GM19468 (cell line): ENCODE measurements around the gene MYO1A.

ENCODE experiments used
- ATAC-seq: cut with Tn5 transposase; IDR thresholded peaks from one replicate; pipeline ENCODE4 v1.9.1; 2021; ENCODE audit warnings: mild to moderate bottlenecking, moderate library complexity, moderate number of reproducible peaks; ENCODE audit not compliant: unreplicated experiment; ENCODE audit errors: extremely low read depth

Gene MYO1A

DNA sequence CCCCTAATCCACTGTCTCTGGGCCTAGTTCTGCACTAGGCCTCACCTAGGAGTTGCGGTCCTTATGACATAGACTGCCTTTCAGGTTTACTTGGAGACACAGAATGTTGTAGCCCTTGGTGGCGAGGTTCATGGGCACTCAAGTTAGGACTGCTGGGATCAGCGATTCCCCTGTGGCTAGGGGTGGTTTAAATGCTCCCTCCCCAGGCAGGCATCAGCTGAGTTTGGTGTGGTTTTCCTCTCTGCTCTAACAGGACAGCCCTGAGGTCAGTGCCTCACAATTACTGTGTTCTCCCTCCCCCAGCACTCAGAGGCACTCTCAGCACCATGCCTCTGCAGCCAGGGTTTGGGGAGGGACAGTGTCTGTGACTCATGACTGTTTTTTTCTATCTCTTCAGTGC is 70.3 kb downstream of the MYO1A start:
- ATAC-seq, result no peak
